ENCODE measurements around the gene ATAD3A. TPM values are rescaled to one million over a fixed set of nuclear protein-coding genes. Genes with fewer than 3 reads are reported as not detected.

The ATAD3A gene
- total RNA-seq, 4 donors from 2014 or later, result 18.3 to 29.3 (median 25.2) TPM

DNA sequence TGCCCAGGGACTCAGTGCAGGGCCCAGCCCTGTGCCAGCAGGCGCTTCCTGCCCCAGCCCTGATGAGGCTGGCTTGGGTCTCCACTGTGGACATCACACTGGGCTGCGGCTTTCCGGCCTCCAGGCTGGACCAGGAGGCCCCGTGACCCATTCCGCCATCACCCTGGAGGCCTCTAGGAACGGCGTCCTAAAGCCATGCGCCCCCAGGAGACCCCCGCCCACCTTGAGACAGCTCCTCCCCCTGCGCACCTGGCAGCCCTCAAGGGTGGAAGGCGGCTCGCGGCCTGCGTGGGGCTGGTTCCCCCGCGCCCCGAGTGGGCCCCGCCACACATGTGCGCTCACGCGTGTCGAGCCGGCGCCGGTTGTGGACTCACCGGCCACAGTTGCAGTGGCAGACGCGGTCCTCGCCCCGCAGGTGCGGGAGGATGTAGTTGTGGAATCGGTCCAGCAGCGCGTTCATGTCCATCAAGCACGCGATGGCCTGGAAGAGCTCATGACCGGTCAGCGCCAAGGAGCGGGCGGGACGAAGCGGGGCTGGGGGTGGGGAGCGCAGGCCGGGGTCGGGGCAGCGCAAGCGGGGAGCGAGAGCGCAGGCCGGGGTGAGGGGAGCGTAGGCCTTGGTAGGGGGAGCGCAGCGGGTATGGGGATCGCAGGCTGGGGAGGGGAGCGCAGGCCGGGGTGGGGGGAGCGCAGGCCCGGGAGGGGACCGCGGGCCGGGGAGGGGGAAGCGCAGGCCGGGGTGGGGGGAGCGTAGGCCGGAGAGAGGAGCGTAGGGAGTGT lies 27.5 kb downstream of the ATAD3A start:
- 14% methylated on average over 18 of the region's 66 CpGs for WGBS
- H3K4me1 ChIP-seq, result peaks cover 28 to 64% (median 47%) of the 10 kb centered on the region in 4 donors
- no peaks in the 10 kb centered on the region for H3K9me3 ChIP-seq
- TF ChIP-seq POLR2AphosphoS5 (IDR thresholded peaks at IDR 0.05) (peak in 1 of 2 donors; percentile 40), POLR2A (IDR thresholded peaks at IDR 0.05; ENCODE audit: low read depth) (no peak)
- no peaks in the 10 kb centered on the region for H3K27me3 ChIP-seq
- intact Hi-C loops (cut with DNase I), result no loop called here
- H3K36me3 ChIP-seq, result peaks cover 5 to 58% (median 40%) of the 10 kb centered on the region in 4 donors
- H3K27ac ChIP-seq (replicated peaks in 1 of 4), result peak overlapping the region; percentile 77 to 84 (median 81)
- DNase-seq (ENCODE audit: extremely low spot score), result no peak
- H3K4me3 ChIP-seq, result peak overlapping the region; percentile 74 to 85 (median 82)

DNA sequence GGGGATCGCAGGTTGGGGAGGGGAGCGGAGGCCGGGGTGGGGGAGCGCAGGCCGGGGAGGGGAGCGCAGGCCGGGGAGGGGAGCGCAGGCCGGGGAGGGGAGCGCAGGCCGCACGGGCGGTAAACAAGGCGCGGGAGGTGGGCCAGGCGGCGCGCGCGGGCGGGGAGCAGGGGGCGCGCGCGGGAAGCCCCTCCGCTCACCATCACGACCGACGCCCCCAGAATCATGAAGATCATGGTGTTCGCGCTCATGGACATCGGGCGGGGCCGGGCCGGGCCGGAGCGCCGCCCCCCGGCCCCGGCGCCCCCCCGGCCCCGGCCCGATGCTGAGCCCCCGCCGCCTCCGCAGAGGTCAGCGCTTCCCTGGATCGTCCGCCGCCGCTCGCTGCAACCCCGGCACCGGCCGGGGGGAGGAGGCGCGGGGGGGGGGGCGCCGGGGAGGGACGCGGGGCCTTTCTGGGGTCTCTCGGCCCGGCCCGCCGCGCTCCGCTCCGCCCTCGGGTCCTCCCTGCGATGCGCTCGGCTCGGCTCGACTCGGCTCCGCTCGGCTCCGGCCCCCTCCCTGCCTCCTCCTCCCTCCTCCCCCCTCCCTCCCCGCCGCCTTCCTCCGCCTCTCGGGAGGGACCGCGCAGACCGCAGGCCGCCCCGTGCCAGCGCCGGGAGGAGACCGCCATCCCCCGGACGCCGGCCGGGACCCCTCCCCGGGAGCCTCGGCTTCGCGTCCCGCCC lies 28.3 kb downstream of the ATAD3A start, which contains the start of gene TMEM240:
Gene TMEM240 (minus strand): TSS at position 535 of the 728 bp plus-strand sequence. CDS start 278 bp downstream, at position 257.
- peak within 1 kb of the TSS; percentile 77 to 84 (median 81) for H3K27ac ChIP-seq (replicated peaks in 1 of 4)
- no peaks in the 10 kb centered on the region for H3K9me3 ChIP-seq
- peak; percentile 93 for DNase-seq (ENCODE audit: extremely low spot score)
- no peaks in the 10 kb centered on the region for H3K27me3 ChIP-seq
- TF ChIP-seq EP300 (IDR thresholded peaks at IDR 0.05) (no peak), POLR2A (IDR thresholded peaks at IDR 0.05; ENCODE audit: low read depth) (no peak), POLR2AphosphoS5 (IDR thresholded peaks at IDR 0.05) (no peak), CTCF (IDR thresholded peaks at IDR 0.05) (no peak)
- intact Hi-C loops (cut with DNase I), result no loop called here
- peak within 1 kb of the TSS; percentile 74 to 85 (median 82) for H3K4me3 ChIP-seq
- 0% methylated on average over 7 of the region's 100 CpGs for WGBS
- peaks cover 32 to 64% (median 47%) of the 10 kb centered on the region in 4 donors for H3K4me1 ChIP-seq
- peaks cover 5 to 52% (median 38%) of the 10 kb centered on the region in 4 donors for H3K36me3 ChIP-seq

- intact Hi-C loops (cut with DNase I), result no loop called here
- peak overlapping the region; percentile 77 to 84 (median 81) for H3K27ac ChIP-seq (replicated peaks in 1 of 4)
- no peaks in the 10 kb centered on the region for H3K9me3 ChIP-seq
- no peak for TF ChIP-seq CTCF (IDR thresholded peaks at IDR 0.05)
- TF ChIP-seq POLR2AphosphoS5 (IDR thresholded peaks at IDR 0.05), result no peak
- peaks cover 5 to 45% (median 34%) of the 10 kb centered on the region in 4 donors for H3K36me3 ChIP-seq
- H3K27me3 ChIP-seq, result no peaks in the 10 kb centered on the region
- DNase-seq (ENCODE audit: extremely low spot score), result no peak
- WGBS, result 81% methylated on average over 10 of the region's 53 CpGs
- H3K4me3 ChIP-seq, result peak overlapping the region; percentile 74 to 85 (median 82)
- peaks cover 32 to 67% (median 46%) of the 10 kb centered on the region in 4 donors for H3K4me1 ChIP-seq
Measured at GRCh38 chr1:1540818-1541628, 29.1 kb downstream of the ATAD3A start.

- intact Hi-C loops (cut with DNase I), result no loop called here
- no peak overlapping the region for H3K4me3 ChIP-seq
- TF ChIP-seq CTCF (IDR thresholded peaks at IDR 0.05) (no peak), EP300 (IDR thresholded peaks at IDR 0.05) (no peak), POLR2A (IDR thresholded peaks at IDR 0.05; ENCODE audit: low read depth) (no peak), POLR2AphosphoS5 (IDR thresholded peaks at IDR 0.05) (no peak)
- WGBS, result 84% methylated on average over 20 of the region's 37 CpGs
- DNase-seq (ENCODE audit: extremely low spot score), result no peak
- H3K4me1 ChIP-seq, result peaks cover 32 to 57% (median 35%) of the 10 kb centered on the region in 4 donors
- no peak overlapping the region for H3K27ac ChIP-seq (replicated peaks in 1 of 4)
- no peaks in the 10 kb centered on the region for H3K27me3 ChIP-seq
- H3K9me3 ChIP-seq, result no peaks in the 10 kb centered on the region
- peaks cover 5 to 45% (median 34%) of the 10 kb centered on the region in 4 donors for H3K36me3 ChIP-seq
Measured at GRCh38 chr1:1541956-1542765, 30.2 kb downstream of the ATAD3A start.

Data from esophagus muscularis mucosa (tissue), 4 donors.